ENCODE measurements around the gene GJD3.
A peak's percentile ranks its signal among the peaks of the same experiment; 100 is the strongest.

GJD3 gene

GRCh38 chr17:40338941-40339649, 25.4 kb downstream of the GJD3 start:
- no peak for TF ChIP-seq CTCF (conservative IDR thresholded peaks at IDR 0.05)
- no peak overlapping the region for H3K27ac ChIP-seq

- no peak for TF ChIP-seq CTCF (conservative IDR thresholded peaks at IDR 0.05)
- H3K27ac ChIP-seq: no peak overlapping the region
Observed at GRCh38 chr17:40338058-40338457, 26.5 kb downstream of the GJD3 start.

- TF ChIP-seq CTCF (conservative IDR thresholded peaks at IDR 0.05): no peak
Observed at GRCh38 chr17:40337351-40337750, 27.2 kb downstream of the GJD3 start.

GRCh38 chr17:40335620-40336019, 28.9 kb downstream of the GJD3 start:
- no peak for TF ChIP-seq CTCF (conservative IDR thresholded peaks at IDR 0.05)
- H3K27ac ChIP-seq: no peak overlapping the region

More at GRCh38 chr17:40337351-40337750, 27.2 kb downstream of the GJD3 start:
- no peak overlapping the region for H3K27ac ChIP-seq

GRCh38 chr17:40333781-40334448, 30.6 kb downstream of the GJD3 start:
- H3K27ac ChIP-seq: no peak overlapping the region; the same call in 1 of the 2 replicates
- TF ChIP-seq CTCF (conservative IDR thresholded peaks at IDR 0.05): no peak

- peak overlapping the region; percentile 61 for H3K27ac ChIP-seq
- no peak for TF ChIP-seq CTCF (conservative IDR thresholded peaks at IDR 0.05)
Observed at GRCh38 chr17:40331743-40332641, 32.5 kb downstream of the GJD3 start.

All from VCaP (cell line).